ENCODE measurements around the gene HOTAIR. TPM values are rescaled to one million over a fixed set of nuclear protein-coding genes. Genes with fewer than 3 reads are reported as not detected.

HOTAIR gene
- total RNA-seq, 1 donor from 2014 or later, result not detected

GRCh38 chr12:53976823-53977595 lies 2.3 kb upstream of the HOTAIR start:
- DNase-seq (no peak), ATAC-seq (no peak)
- Histone ChIP-seq H3K4me1 (peaks cover 17% of the 10 kb centered on the region), H3K9me3 (no peaks in the 10 kb centered on the region), H3K27me3 (peaks cover 99% of the 10 kb centered on the region), H3K36me3 (no peaks in the 10 kb centered on the region), H3K27ac (no peak overlapping the region), H3K4me3 (no peak overlapping the region)
- no peak for TF ChIP-seq CTCF (IDR thresholded peaks at IDR 0.05)
- intact Hi-C loops (cut with DNase I), result no loop called here

- Histone ChIP-seq H3K27ac (no peak overlapping the region), H3K27me3 (peaks cover 99% of the 10 kb centered on the region)
Measured at GRCh38 chr12:53976172-53976822, 1.5 kb upstream of the HOTAIR start.

GRCh38 chr12:53975479-53976152 lies 862 bp upstream of the HOTAIR start:
- Histone ChIP-seq H3K36me3 (no peaks in the 10 kb centered on the region), H3K4me1 (peaks cover 17% of the 10 kb centered on the region), H3K27ac (no peak overlapping the region), H3K27me3 (peaks cover 99% of the 10 kb centered on the region), H3K4me3 (no peak overlapping the region), H3K9me3 (no peaks in the 10 kb centered on the region)
- no peak for TF ChIP-seq CTCF (IDR thresholded peaks at IDR 0.05)
- ATAC-seq, result no peak
- intact Hi-C loops (cut with DNase I), result no loop called here
- DNase-seq, result no peak

More at GRCh38 chr12:53976172-53976822, 1.5 kb upstream of the HOTAIR start:
- H3K9me3 ChIP-seq, result no peaks in the 10 kb centered on the region
- no peak for DNase-seq
- intact Hi-C loops (cut with DNase I), result no loop called here
- H3K36me3 ChIP-seq, result no peaks in the 10 kb centered on the region
- no peak overlapping the region for H3K4me3 ChIP-seq
- H3K4me1 ChIP-seq, result peaks cover 17% of the 10 kb centered on the region
- no peak for TF ChIP-seq CTCF (IDR thresholded peaks at IDR 0.05)
- no peak for ATAC-seq

- no peak overlapping the region for H3K4me3 ChIP-seq
- peaks cover 17% of the 10 kb centered on the region for H3K4me1 ChIP-seq
- no peak overlapping the region for H3K27ac ChIP-seq
- intact Hi-C loops (cut with DNase I), result no loop called here
- peaks cover 99% of the 10 kb centered on the region for H3K27me3 ChIP-seq
- no peak for TF ChIP-seq CTCF (IDR thresholded peaks at IDR 0.05)
- DNase-seq (no peak), ATAC-seq (no peak)
- no peaks in the 10 kb centered on the region for H3K9me3 ChIP-seq
- H3K36me3 ChIP-seq, result no peaks in the 10 kb centered on the region
Measured at GRCh38 chr12:53975064-53975471, 314 bp upstream of the HOTAIR start.

GRCh38 chr12:53973236-53974042 lies 1.3 kb downstream of the HOTAIR start:
- H3K4me1 ChIP-seq, result peaks cover 17% of the 10 kb centered on the region
- DNase-seq, result no peak
- no peak overlapping the region for H3K27ac ChIP-seq
- H3K36me3 ChIP-seq, result no peaks in the 10 kb centered on the region
- no peak for ATAC-seq
- TF ChIP-seq CTCF (IDR thresholded peaks at IDR 0.05), result no peak
- peaks cover 100% of the 10 kb centered on the region for H3K27me3 ChIP-seq
- H3K9me3 ChIP-seq, result no peaks in the 10 kb centered on the region
- intact Hi-C loops (cut with DNase I), result no loop called here
- H3K4me3 ChIP-seq, result no peak overlapping the region

All from upper lobe of right lung (tissue), 1 donor.